OCI-LY1 (cell line): ENCODE results near the gene SERPINB7.

Experiments used
- H2AFZ ChIP-seq: fragments of 200-600 bp; sonication (generic), shearing (Covaris generic); 2 replicates; pipeline ENCODE4 v1.6.0; 2014; ENCODE audit warnings: antibody characterized with exemption, mild to moderate bottlenecking, low read length
- H3F3A ChIP-seq: fragments of 200-600 bp; sonication (generic), shearing (Covaris generic); 2 replicates; pipeline ENCODE4 v1.6.0; 2014; ENCODE audit warnings: mild to moderate bottlenecking, antibody characterized with exemption, low read length, moderate library complexity; ENCODE audit not compliant: insufficient read depth
- H3K27ac ChIP-seq: fragments of 200-600 bp; sonication (generic); 2 replicates; pipeline ENCODE4 v1.5.1; 2014; ENCODE audit warnings: low read length, mixed run types, mild to moderate bottlenecking, low read depth; ENCODE audit not compliant: poor library complexity, severe bottlenecking
- H3K27me3 ChIP-seq: fragments of 200-600 bp; sonication (generic); 2 replicates; pipeline ENCODE4 v1.6.0; 2014; ENCODE audit warnings: antibody characterized with exemption, mild to moderate bottlenecking, low read length, moderate library complexity; ENCODE audit not compliant: insufficient read depth
- H3K36me3 ChIP-seq: fragments of 200-600 bp; sonication (generic); 2 replicates; pipeline ENCODE4 v1.6.1; 2014; ENCODE audit warnings: mild to moderate bottlenecking, antibody characterized with exemption, low read length, moderate library complexity, mixed read lengths; ENCODE audit not compliant: insufficient read depth
- H3K4me1 ChIP-seq: fragments of 200-600 bp; sonication (generic); 2 replicates; pipeline ENCODE4 v1.5.1; 2014; ENCODE audit warnings: mild to moderate bottlenecking, low read length, moderate library complexity; ENCODE audit not compliant: insufficient read depth, severe bottlenecking
- H3K4me2 ChIP-seq: fragments of 200-600 bp; sonication (generic), shearing (Covaris generic); 2 replicates; pipeline ENCODE4 v1.6.1; 2014; ENCODE audit warnings: low read length
- H3K4me3 ChIP-seq: fragments of 200-600 bp; sonication (generic); 2 replicates; pipeline ENCODE4 v1.5.1; 2014; ENCODE audit warnings: low read length, low read depth, mild to moderate bottlenecking, mixed read lengths; ENCODE audit not compliant: poor library complexity, severe bottlenecking
- H3K79me2 ChIP-seq: fragments of 200-600 bp; shearing (Covaris generic); 2 replicates; pipeline ENCODE4 v1.6.1; 2016; ENCODE audit warnings: mixed run types, low read length, mixed read lengths; ENCODE audit not compliant: insufficient read depth
- H3K9ac ChIP-seq: fragments of 200-600 bp; sonication (generic), shearing (Covaris generic); 2 replicates; pipeline ENCODE4 v1.6.1; 2014; ENCODE audit warnings: mild to moderate bottlenecking, low read length, mixed read lengths
- H3K9me2 ChIP-seq: fragments of 200-600 bp; sonication (generic), shearing (Covaris generic); 2 replicates; pipeline ENCODE4 v1.6.1; 2014; ENCODE audit warnings: low read depth, mild to moderate bottlenecking, low read length, mixed read lengths
- H3K9me3 ChIP-seq: fragments of 200-600 bp; shearing (Covaris generic); 2 replicates; pipeline ENCODE4 v1.6.1; 2014; ENCODE audit warnings: low read length, mixed read lengths
- H4K20me1 ChIP-seq: fragments of 200-600 bp; sonication (generic), shearing (Covaris generic); 2 replicates; pipeline ENCODE4 v1.6.0; 2016; ENCODE audit warnings: mild to moderate bottlenecking, low read length; ENCODE audit not compliant: insufficient read depth
- EZH2 ChIP-seq: fragments of 200-600 bp; sonication (generic), shearing (Covaris generic); IDR thresholded peaks from 2 replicates; pipeline ENCODE4 v1.8.0; 2017; ENCODE audit warnings: borderline replicate concordance, mixed run types, mild to moderate bottlenecking, antibody characterized with exemption, low read length, moderate library complexity, mixed read lengths
- TF ChIP-seq, protein P1 (sequence below): fragments of 200-600 bp; sonication (generic), shearing (Covaris generic); IDR thresholded peaks from 2 replicates; pipeline ENCODE4 v1.5.1; 2017; ENCODE audit warnings: mild to moderate bottlenecking, antibody characterized with exemption, low read length, moderate library complexity, mixed read lengths

The SERPINB7 gene

DNA sequence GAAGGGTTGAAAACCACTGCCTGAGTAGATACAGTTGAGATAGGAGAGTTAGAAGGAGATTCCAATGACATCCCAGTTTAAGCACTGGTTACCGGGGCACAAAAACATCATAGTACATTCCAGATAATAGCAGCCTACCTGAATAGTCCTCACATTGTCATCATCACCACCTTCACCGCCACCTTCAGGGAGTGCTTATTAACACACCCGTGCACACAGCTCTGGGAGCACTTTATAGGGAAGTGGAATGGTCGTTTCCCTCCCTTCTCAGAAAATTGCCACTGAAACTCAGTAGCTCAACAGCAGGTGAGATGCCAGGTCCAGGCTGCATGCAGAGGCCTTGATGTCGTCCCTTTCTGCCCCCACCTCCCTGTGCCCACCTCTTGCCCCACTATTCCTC, 8.2 kb downstream of the SERPINB7 start:
- H3K9me3 ChIP-seq, result no peaks in the 10 kb centered on the region
- no peaks in the 10 kb centered on the region for H3K4me1 ChIP-seq
- no peaks in the 10 kb centered on the region for H3K27me3 ChIP-seq
- no peak overlapping the region for H3K4me2 ChIP-seq
- H3K27ac ChIP-seq, result no peak overlapping the region
- no peaks in the 10 kb centered on the region for H3K9me2 ChIP-seq
- no peaks in the 10 kb centered on the region for H3K36me3 ChIP-seq
- H3F3A ChIP-seq, result no peaks in the 10 kb centered on the region
- no peaks in the 10 kb centered on the region for H4K20me1 ChIP-seq
- no peak overlapping the region for H3K4me3 ChIP-seq
- no peaks in the 10 kb centered on the region for H3K79me2 ChIP-seq
- H3K9ac ChIP-seq, result no peak overlapping the region
- H2AFZ ChIP-seq, result no peak overlapping the region
- no peak for TF ChIP-seq EZH2
- TF ChIP-seq, protein P1, sequence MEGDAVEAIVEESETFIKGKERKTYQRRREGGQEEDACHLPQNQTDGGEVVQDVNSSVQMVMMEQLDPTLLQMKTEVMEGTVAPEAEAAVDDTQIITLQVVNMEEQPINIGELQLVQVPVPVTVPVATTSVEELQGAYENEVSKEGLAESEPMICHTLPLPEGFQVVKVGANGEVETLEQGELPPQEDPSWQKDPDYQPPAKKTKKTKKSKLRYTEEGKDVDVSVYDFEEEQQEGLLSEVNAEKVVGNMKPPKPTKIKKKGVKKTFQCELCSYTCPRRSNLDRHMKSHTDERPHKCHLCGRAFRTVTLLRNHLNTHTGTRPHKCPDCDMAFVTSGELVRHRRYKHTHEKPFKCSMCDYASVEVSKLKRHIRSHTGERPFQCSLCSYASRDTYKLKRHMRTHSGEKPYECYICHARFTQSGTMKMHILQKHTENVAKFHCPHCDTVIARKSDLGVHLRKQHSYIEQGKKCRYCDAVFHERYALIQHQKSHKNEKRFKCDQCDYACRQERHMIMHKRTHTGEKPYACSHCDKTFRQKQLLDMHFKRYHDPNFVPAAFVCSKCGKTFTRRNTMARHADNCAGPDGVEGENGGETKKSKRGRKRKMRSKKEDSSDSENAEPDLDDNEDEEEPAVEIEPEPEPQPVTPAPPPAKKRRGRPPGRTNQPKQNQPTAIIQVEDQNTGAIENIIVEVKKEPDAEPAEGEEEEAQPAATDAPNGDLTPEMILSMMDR, result peak; percentile 29; the same call in 1 of the 2 replicates

DNA sequence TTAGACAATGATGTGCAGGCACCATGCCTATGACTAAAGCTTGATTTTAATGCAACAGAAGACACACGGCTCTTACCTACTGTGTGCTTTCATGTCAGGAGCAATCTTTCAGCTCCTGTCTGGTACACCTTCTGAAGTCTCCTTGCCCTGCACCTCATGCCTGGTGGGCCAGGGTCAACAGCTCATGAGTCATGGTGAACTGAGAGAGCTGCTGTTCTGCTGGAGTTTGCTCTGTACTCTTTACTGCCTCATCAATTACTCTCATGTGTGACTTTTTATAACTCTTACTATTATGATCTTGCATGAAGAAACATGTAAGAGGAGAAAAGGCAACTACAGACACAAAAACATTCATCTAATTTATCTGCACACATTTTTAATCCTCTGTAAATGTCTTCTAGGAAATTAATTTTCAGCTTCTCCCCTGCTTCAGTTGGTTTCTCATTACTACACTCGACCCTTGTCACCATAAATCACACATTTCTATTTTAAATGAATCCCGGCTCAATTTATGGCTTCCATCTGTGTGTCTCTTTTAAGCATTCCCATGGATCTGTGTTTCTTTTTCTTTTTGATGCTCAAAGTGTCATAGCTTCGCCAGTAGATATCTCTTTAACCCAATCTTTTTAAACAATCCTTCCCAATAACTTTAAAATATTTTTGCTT, 9.7 kb downstream of the SERPINB7 start:
- Histone ChIP-seq H4K20me1 (no peaks in the 10 kb centered on the region), H3K4me3 (no peak overlapping the region), H2AFZ (no peak overlapping the region), H3K27me3 (no peaks in the 10 kb centered on the region), H3K9me3 (no peaks in the 10 kb centered on the region), H3K79me2 (no peaks in the 10 kb centered on the region), H3K4me1 (no peaks in the 10 kb centered on the region), H3K36me3 (no peaks in the 10 kb centered on the region), H3K27ac (no peak overlapping the region), H3K4me2 (no peak overlapping the region), H3K9me2 (no peaks in the 10 kb centered on the region), H3K9ac (no peak overlapping the region), H3F3A (no peaks in the 10 kb centered on the region)
- TF ChIP-seq EZH2, result no peak
- TF ChIP-seq, protein P1, result no peak

DNA sequence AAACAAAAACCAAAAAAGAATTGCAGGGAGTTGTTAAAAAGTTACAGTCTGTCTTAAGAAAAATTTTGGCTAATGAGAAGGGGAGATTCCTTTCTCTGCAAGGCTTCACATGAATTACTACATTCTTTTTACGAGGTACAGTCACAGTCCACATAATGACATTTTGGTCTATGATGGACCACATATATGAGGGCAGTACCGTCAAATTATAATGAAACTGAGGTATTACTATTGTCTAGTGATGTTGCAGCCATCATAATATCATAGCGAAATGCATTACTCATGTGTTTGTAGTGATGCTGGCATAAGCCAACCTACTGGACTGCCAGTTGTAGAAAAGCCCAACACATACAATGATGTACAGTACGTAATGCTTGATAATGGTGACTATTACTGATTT, 12.5 kb downstream of the SERPINB7 start:
- Histone ChIP-seq H3K4me3 (no peak overlapping the region), H3F3A (no peaks in the 10 kb centered on the region), H4K20me1 (no peaks in the 10 kb centered on the region), H3K9me3 (no peaks in the 10 kb centered on the region), H3K36me3 (no peaks in the 10 kb centered on the region), H3K79me2 (no peaks in the 10 kb centered on the region), H3K9me2 (no peaks in the 10 kb centered on the region), H3K4me2 (no peak overlapping the region), H2AFZ (no peak overlapping the region), H3K4me1 (no peaks in the 10 kb centered on the region), H3K27me3 (no peaks in the 10 kb centered on the region), H3K9ac (no peak overlapping the region), H3K27ac (no peak overlapping the region)
- no peak for TF ChIP-seq EZH2
- TF ChIP-seq, protein P1, result no peak
